ENCODE data around the gene HTRA2.

The HTRA2 gene

GRCh38 chr2:74495440-74495839 is 34.3 kb upstream of the HTRA2 start:
- ATAC-seq = no peak
- TF ChIP-seq ZNF70 (CRISPR knock-in tag; IDR thresholded peaks at IDR 0.05) (no peak), ESRRG (CRISPR knock-in tag; IDR thresholded peaks at IDR 0.05) (no peak), ARNTL (CRISPR knock-in tag; IDR thresholded peaks at IDR 0.05; ENCODE audit: borderline replicate concordance, low read depth) (no peak), RARB (CRISPR knock-in tag; IDR thresholded peaks at IDR 0.05) (no peak), CSDC2 (CRISPR knock-in tag; IDR thresholded peaks at IDR 0.05) (no peak), ZFP3 (CRISPR knock-in tag; IDR thresholded peaks at IDR 0.05) (no peak), OSR1 (CRISPR knock-in tag; IDR thresholded peaks at IDR 0.05) (no peak), ZC3H10 (CRISPR knock-in tag; IDR thresholded peaks at IDR 0.05) (no peak), CSRNP3 (CRISPR knock-in tag; IDR thresholded peaks at IDR 0.05) (no peak), POU6F1 (CRISPR knock-in tag; IDR thresholded peaks at IDR 0.05; ENCODE audit: borderline replicate concordance, low read depth) (no peak), TSHZ2 (CRISPR knock-in tag; IDR thresholded peaks at IDR 0.05) (no peak)

GRCh38 chr2:74496997-74497776 is 32.5 kb upstream of the HTRA2 start:
- no peak for ATAC-seq
- no peak for TF ChIP-seq ARNTL (CRISPR knock-in tag; IDR thresholded peaks at IDR 0.05; ENCODE audit: borderline replicate concordance, low read depth)
- no peak for TF ChIP-seq PPARA (CRISPR knock-in tag; IDR thresholded peaks at IDR 0.05; ENCODE audit: borderline replicate concordance)
- no peak for TF ChIP-seq ISL1 (CRISPR knock-in tag; IDR thresholded peaks at IDR 0.05)
- TF ChIP-seq POU6F1 (CRISPR knock-in tag; IDR thresholded peaks at IDR 0.05; ENCODE audit: borderline replicate concordance, low read depth) = no peak
- no peak for TF ChIP-seq GLIS3 (CRISPR knock-in tag; IDR thresholded peaks at IDR 0.05)
- no peak for TF ChIP-seq PATZ1 (CRISPR knock-in tag; IDR thresholded peaks at IDR 0.05; ENCODE audit: borderline replicate concordance)
- TF ChIP-seq ZNF565 (CRISPR knock-in tag; conservative IDR thresholded peaks at IDR 0.05; ENCODE audit: low read depth) = no peak
- no peak for TF ChIP-seq BACH2 (CRISPR knock-in tag; IDR thresholded peaks at IDR 0.05; ENCODE audit: borderline replicate concordance)
- no peak for TF ChIP-seq SNAI2 (CRISPR knock-in tag; IDR thresholded peaks at IDR 0.05)
- no peak for TF ChIP-seq ESRRG (CRISPR knock-in tag; IDR thresholded peaks at IDR 0.05)
- TF ChIP-seq ZC3H10 (CRISPR knock-in tag; IDR thresholded peaks at IDR 0.05) = no peak
- TF ChIP-seq OSR1 (CRISPR knock-in tag; IDR thresholded peaks at IDR 0.05) = no peak
- no peak for TF ChIP-seq RARB (CRISPR knock-in tag; IDR thresholded peaks at IDR 0.05)
- TF ChIP-seq ZNF70 (CRISPR knock-in tag; IDR thresholded peaks at IDR 0.05) = no peak
- TF ChIP-seq ZFP3 (CRISPR knock-in tag; IDR thresholded peaks at IDR 0.05) = no peak
- TF ChIP-seq ZNF8 (CRISPR knock-in tag; IDR thresholded peaks at IDR 0.05) = no peak
- no peak for TF ChIP-seq TCF4 (CRISPR knock-in tag; IDR thresholded peaks at IDR 0.05; ENCODE audit: borderline replicate concordance)
- no peak for TF ChIP-seq CREB5 (CRISPR knock-in tag; IDR thresholded peaks at IDR 0.05; ENCODE audit: low read depth)

Data from SK-N-SH treated with all-trans-retinoic acid at 6 μM for 48 hours (cell line).